GM18526 (cell line): ENCODE measurements around the gene CEACAM19.

Experiments used
- POLR2A ChIP-seq: IDR thresholded peaks from 3 replicates; pipeline ENCODE4 v1.6.1; 2011; ENCODE audit not compliant: insufficient read length; ENCODE audit errors: extremely low read depth

Gene CEACAM19

GRCh38 chr19:44643605-44644401, 27.5 kb upstream of the CEACAM19 start, which contains the start of gene PVR:
TSS of gene PVR (plus strand) at chr19:44643910. CDS start at chr19:44644097, 187 bp downstream.
- no peak for TF ChIP-seq POLR2A

- TF ChIP-seq POLR2A, result no peak
Observed at GRCh38 chr19:44644402-44645016, 26.8 kb upstream of the CEACAM19 start.

DNA sequence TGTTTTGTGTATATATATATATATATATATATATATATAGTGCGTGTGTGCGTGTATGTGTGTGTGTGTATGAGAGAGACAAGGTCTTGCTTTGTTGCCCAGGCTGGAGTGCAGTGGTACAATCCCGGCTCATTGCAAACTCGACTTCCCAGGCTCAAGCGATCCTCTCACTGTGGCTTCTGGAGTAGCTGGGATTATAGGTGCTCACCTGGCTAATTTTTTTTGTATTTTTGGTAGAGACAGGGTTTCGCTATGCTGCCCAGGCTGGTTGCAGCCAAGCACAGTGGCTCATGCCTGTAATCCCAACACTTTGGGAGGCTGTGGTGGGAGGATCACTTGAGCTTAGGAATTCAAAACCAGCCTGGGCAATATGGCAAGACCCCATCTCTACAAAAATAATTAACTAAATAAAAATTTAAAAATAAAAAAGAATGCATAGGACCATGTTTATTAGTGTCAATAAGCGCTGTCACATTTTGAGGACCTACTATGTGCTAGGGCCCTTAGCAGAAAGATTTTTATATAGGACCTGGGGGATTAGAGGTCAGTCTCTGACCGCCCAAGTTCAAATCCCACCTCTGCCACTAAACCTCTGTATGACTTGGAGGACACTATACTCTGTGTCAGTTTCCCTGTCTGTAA, 25.8 kb upstream of the CEACAM19 start:
- TF ChIP-seq POLR2A, result no peak

- TF ChIP-seq POLR2A, result no peak
Observed at GRCh38 chr19:44646049-44646416, 25.2 kb upstream of the CEACAM19 start.

GRCh38 chr19:44647144-44647543, 24.1 kb upstream of the CEACAM19 start:
- no peak for TF ChIP-seq POLR2A

DNA sequence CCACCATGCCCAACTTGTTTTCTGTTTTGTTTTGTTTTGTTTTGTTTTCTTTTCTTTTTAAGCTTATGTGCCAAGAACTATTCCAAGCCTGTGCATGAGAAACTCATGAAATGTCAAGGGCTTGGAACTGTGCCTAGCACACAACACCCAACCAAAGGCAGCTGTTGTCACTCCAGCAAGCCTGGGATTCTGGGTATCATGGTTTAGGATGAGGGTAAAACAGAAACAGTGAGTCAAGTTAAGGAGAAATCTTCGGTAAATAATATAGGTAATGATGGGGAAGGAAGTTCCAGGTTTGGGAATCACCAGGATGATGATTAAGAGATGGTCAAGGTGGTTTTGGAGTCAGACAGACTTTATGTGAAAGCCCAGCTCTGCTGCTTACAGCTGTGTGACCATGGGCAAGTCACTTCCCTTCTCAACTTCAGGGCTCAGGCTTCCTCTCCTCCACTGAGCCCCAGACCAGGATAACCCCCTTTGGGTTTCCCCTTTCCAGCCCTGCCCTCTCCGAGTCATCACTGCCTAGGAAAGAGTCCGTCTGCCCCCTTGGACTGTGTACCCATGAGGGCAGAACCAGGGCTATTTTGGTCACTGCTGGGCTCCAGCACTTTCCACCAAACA, 22.5 kb upstream of the CEACAM19 start:
- TF ChIP-seq POLR2A, result no peak

GRCh38 chr19:44649578-44650145, 21.6 kb upstream of the CEACAM19 start:
- no peak for TF ChIP-seq POLR2A

GRCh38 chr19:44653343-44653742, 17.9 kb upstream of the CEACAM19 start:
- TF ChIP-seq POLR2A, result no peak

DNA sequence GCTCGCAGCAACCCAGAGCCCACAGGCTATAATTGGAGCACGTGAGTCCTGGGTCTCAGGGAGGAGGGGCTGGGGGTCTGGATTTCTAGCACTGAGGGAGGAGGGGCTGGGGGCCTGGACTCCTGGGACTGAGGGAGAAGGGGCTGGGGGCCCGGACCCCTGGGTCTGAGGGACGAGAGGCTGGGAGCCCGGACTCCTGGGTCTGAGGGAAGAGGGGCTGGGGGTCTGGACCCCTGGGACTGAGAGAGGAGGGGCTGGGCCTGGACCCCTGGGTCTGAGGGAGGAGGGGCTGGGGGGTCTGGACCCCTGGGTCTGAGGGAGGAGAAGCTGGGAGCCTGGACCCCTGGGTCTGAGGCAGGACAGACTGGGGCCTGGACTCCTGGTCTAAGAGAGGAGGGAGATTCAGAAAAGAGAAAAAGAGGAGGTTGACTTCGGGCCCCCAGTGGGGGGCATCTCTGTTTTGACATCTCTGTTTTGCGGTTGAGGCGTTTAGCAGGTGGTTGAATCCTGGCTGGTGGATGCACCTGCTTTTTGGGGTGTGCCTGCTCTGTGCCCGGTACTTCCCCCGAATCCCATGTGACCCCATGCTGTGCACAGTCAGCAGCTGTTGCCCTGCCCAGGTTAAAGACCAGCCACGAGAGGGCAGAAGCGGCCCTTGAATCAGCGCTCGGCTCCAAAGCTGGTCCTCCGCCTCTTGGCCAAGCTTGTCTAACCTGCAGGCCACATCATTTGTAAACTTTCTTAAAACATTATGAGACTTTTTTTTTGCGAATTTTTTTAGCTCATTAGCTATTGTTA, 17.1 kb upstream of the CEACAM19 start:
- TF ChIP-seq POLR2A, result no peak

- no peak for TF ChIP-seq POLR2A
Observed at GRCh38 chr19:44657211-44657921, 13.9 kb upstream of the CEACAM19 start.

DNA sequence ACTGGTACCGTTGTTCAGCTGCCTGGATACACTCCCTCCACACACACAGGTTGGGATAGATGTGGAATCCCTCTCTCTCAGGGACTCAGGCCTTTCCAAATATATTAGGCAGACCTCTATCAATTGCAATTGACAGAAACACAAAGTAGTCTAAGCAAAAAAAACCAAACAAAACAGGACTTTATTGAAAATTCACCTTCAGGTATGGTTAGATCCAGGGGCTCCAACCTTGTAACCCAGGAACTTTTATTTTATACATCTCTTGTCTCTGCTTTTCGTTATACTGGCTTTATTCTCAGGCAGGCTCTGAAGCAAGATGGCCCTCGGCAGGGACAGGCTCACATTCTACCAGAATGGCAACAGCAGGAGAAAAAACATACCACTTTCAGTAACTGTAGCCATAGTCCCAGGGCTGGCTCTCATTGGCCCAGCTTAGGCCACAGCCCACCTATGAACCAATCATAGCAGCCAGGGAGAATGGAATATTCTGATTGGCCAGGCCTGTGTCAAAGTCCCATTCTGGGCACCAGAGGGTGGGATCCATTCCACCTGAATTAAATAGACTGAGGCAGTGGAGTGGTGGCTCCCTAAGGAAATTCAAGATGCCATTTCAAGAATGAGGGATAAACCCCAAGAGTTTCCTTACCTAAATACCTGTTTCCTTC, 13.1 kb upstream of the CEACAM19 start:
- no peak for TF ChIP-seq POLR2A

DNA sequence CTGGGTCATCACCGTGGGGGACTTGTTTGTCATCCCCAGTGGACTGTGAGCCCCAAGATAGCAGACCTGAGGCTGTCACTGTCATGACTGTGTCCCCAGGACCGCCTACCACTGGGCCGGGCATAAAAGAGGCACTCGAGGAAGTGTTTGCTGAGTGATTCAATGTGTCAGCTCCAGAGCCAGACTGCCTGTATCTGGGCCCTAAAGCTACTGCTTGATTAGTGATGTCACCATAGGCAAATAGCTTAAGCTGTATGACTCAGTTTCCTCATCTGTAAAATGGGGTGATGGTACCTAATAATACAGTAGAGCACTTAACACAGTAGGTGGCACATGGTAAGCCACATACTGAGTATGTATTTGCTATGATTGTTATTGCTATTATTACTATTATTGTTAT, 11.2 kb upstream of the CEACAM19 start:
- no peak for TF ChIP-seq POLR2A

DNA sequence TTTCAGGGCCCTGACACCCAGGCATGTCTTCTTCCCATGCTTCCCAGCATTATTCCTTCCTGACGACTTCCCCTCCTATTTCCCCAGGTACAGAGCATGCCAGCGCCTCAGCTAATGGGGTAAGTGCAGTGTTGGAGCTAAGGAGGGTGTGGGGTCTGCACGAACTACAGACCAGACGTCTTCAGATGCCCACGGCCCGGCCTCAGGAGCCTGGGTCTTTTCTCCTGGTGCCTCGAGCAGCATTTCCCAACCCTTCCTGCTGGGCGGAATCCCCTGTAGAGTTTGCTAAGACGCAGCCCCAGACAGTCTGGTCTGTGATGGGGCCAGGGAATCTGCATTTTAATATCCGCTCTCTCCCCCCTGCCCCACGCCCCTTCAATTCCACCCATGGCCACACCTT, 10.1 kb upstream of the CEACAM19 start:
- no peak for TF ChIP-seq POLR2A
